HG03354 (cell line): ENCODE measurements around the gene ANXA5.

Source experiments
- ATAC-seq: cut with Tn5 transposase; IDR thresholded peaks from one replicate; pipeline ENCODE4 v1.9.1; 2021; ENCODE audit warnings: mild to moderate bottlenecking; ENCODE audit not compliant: unreplicated experiment, poor library complexity, severe bottlenecking

The ANXA5 gene

GRCh38 chr4:121712783-121713182 lies 16.0 kb upstream of the ANXA5 start:
- no peak for ATAC-seq

DNA sequence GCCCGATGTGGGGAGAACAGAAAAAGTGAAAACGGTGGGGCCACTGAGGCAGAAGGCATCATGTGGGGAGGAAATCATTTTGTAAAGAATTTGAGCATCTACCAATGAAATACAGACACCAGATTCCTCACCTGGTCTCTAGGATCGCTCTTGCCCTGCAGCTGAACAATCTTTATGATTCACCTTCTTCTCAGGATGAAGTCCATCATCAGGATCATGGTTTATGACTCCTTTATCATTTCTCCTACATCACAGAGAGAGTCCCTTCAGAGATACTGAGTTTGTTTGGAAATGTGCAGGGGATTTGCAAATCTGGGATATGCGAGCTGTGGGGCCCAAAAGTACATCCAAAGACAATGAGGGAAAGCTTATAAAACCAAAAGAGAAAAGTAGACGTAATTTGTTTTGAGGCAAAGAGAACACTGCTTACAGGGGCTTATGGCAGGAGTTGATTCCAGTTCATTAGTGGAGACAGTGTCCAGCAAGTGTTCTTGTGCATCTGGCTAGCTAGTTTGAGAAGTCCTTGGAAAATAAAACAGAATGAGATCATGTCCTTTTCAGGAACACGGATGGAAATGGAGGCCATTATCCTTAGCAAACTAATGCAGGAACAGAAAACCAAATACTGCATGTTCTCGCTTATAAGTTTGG lies 15.3 kb upstream of the ANXA5 start:
- peak; percentile 2 for ATAC-seq

DNA sequence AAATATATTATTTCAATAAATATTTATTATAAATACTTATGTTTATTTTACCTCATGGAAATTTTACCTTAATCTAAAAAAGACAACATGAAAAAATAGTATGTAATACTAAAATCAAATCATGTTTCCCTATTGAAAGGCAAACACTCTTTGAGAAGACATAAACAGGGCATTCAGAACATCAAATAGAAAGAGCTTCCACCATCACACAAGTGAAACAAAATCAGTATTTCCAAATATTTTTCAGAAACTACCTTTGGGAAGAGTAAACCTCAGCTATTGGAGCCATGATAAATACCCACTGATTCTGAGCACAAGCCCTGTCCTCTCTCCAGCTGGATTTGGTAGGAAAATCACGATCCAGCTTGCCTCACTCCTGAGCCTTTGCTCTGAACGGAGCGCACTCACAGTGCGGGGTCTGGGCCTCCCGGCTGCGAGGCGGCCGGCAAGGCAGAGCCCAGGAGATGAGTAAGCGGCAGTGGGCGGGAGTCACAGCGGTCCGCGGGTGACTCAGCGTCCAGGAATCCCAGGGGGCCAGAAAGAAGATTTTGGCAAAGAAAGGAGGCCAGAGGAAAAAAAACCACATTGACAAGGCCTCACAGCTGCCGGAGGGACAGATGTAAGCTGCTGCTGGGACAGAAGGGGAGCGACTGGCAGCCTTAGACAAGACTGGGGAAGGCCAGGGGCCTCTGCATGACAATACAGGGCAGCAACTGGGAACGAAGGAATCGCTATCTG lies 14.7 kb upstream of the ANXA5 start:
- peak; percentile 89 for ATAC-seq

DNA sequence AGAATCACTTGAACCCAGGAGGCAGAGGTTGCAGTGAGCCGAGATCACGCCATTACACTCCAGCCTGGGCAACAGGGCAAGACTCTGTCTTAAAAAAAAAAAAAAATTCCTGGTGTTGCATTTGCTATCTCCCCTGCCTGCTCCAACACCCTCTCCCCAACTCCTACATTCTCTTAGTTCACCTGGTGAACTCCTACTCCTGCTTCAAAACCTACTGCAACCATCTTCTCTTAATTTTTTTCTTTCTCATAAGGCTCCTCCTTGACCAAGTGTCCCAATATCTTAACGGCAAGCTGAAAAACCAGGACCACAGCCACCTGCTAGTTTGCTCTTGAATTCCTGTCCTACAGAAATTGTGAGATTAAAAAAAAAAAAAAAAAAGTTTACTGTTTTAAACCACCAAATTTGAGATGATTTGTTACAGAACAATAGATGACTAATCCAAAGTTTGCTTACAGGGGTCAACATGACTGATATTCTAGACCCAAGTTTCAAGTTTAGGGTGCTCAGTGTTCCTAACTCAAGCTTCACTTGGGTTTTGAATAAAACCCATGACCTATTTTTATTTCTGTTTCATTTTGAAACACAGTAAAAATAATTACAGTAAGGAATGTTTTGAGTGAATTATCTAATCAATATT lies 13.1 kb upstream of the ANXA5 start:
- ATAC-seq = no peak

- no peak for ATAC-seq
Measured at GRCh38 chr4:121707344-121707743, 10.6 kb upstream of the ANXA5 start.

- no peak for ATAC-seq
Measured at GRCh38 chr4:121706595-121707021, 9.8 kb upstream of the ANXA5 start.

DNA sequence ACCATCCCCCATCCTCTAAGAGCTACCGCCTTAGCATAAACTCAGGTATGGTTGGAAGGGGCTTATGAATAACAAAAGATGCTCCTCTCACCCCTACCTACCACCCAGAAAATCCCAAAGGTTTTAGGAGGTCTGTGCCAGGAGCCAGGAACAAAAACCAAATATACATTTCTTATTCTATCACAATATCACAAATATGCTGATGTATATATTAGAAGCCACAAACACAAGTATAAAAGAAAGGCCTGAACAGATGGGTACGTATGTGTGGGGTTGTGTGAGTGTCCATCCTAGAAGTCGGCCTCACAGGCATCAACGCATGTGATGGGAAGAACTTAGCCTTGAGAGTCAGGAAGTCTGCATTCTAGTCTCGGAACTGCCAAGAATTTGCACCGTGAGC lies 8.7 kb upstream of the ANXA5 start:
- no peak for ATAC-seq

- ATAC-seq = no peak
Measured at GRCh38 chr4:121702136-121702535, 5.4 kb upstream of the ANXA5 start.

DNA sequence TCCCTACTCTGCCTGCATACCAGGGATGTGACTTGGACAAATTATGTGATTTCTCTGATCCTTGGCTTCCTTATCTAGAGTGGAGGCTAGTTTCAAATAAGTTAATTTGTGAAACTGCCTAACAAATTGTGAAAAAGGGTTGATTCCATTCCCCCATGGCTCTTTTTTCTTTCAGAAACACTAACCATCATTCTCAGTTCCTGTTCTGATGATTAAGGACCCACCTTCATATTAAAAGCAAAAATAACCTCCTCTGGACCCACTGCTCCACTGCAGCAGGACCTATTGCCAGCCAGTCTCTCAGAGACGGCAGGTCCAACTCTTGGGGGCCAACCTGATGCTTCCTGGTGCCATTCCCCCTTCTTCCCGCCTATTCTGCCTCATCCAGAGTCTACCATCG lies 4.5 kb upstream of the ANXA5 start:
- ATAC-seq = no peak

GRCh38 chr4:121698236-121698671 lies 1.5 kb upstream of the ANXA5 start:
- ATAC-seq = no peak

DNA sequence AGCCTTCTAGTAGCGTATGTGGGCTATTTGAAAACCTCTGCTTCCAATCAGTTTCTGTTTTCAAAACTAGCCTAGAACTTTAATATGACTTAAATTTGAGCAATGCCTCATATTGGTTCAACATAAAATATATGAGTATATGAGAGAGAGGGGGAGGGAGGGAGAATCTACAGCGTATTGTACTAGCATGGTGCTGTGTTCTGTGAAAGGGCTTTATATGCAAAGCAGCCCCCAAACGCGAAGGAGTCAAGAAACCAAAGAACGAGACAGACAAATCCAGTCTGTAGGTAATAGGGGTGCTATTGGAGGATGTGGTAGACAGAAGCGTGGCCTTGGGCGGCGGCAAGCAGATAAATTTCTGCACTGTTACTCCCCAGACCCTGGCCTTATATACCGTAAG lies 784 bp upstream of the ANXA5 start:
- ATAC-seq = peak; percentile 28

- peak; percentile 38 for ATAC-seq
Measured at GRCh38 chr4:121696170-121696580, 605 bp downstream of the ANXA5 start.

DNA sequence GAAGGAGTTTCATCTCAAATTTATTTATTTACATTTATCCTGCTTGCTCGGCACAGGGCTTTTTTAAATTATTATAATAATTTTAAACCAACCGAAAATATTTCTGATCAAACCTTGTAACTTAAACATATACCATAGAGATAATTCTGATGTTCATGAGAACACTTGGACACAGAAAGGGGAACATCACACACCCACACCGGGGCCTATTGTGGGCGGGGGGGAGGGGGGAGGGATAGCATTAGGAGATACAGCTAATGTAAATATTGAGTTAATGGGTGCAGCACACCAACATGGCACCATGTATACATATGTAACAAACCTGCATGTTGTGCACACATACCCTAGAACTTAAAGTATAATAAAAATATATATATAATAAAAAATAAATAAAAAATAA lies 2.9 kb downstream of the ANXA5 start:
- ATAC-seq = no peak

- no peak for ATAC-seq
Measured at GRCh38 chr4:121693450-121693849, 3.3 kb downstream of the ANXA5 start.

DNA sequence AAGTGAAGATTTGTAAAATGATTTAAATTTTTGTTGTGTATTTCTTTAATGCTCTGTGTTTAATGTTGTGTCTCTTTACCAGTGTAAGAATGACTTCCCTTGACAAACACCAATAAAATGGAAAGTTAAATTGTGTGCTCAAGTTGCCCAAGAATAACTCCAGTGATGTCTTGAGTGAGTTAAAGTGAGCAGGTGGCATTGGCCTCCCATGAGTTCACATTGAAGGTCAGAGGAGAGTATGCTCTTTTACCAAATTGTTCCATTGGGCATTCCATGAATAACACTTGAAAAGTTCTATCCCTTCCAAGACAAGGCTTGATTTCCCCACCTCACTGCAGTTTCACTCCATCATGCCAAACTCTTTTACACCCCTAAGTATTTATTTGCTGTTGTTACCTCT lies 4.5 kb downstream of the ANXA5 start:
- ATAC-seq = no peak

DNA sequence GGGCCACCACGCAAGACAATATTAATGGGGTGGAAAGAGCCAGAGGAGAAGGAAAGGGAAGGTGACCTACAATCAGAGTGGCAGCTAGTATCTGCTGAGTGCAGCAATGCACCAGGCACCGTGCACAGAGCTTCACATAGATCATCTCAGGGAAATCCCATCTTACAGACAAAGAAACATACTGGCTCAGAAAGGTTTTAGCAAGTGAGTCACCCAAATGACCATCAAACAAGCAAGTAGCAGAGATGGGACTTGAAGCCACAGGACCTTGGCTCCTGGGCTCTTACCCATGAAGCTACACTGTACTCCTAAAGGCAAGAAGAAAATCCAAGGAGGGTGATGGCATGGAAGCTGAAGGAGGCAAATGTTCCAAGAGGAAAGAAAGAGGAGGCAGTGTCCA lies 6.8 kb downstream of the ANXA5 start:
- ATAC-seq = peak; percentile 44

GRCh38 chr4:121688701-121689100 lies 8.1 kb downstream of the ANXA5 start:
- ATAC-seq = no peak

GRCh38 chr4:121688261-121688660 lies 8.5 kb downstream of the ANXA5 start:
- ATAC-seq = no peak

GRCh38 chr4:121686255-121686654 lies 10.5 kb downstream of the ANXA5 start:
- ATAC-seq = no peak

DNA sequence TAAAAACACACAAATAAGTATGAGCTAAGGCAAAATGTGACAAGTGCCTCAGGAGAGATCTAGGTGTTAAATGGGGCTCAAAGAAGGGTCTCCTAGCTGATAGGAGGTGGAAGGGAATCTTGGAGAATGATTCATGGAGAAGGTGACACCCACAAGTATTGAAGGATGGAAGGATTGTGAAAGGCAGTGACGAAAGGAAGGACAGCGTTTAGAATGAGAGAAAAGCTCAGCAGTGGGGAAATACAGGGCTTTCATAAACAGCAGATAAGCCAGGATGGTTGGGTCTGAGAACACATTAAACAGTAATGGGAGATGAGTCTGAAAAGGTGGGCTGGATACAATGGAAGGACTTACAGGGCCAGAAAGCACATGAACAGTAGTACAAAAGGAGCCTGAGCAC lies 11.5 kb downstream of the ANXA5 start:
- ATAC-seq = no peak

DNA sequence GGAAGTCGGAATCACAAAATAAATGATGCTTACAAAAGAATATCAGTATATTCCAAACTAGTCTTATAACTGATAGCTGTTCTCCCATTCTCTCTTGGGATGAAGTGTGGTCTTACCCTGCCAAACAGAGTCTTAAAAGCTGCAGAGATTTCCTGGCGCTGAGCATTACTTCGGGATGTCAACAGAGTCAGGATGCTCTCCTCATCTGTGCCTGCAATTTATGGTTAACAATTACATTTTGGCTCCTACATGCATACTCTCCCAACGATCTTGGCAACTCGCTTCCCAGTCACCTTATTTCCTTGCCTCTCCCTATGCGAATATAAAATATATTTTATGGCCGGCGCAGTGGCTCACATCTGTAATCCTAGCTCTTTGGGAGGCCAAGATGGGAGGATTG lies 12.2 kb downstream of the ANXA5 start:
- no peak for ATAC-seq
